GM13976 (cell line): ENCODE results near the gene DAGLA.

Experiments
- DNase-seq: peaks from one replicate; pipeline ENCODE4 v3.0.0; 2012; ENCODE audit warnings: low spot score
- CTCF ChIP-seq: IDR thresholded peaks from 2 replicates; pipeline ENCODE4 v1.5.1; 2012; ENCODE audit warnings: borderline replicate concordance, mild to moderate bottlenecking; ENCODE audit not compliant: insufficient read depth; ENCODE audit errors: extremely low read depth, missing control alignments, control extremely low read depth
- in situ Hi-C: fragments of 300-500 bp; cut with MboI; formaldehyde crosslinking; loops from one replicate; pipeline ENCODE4 v1.12.0; 2022; ENCODE audit warnings: low sequenced_read_pairs, mixed read lengths, inconsistent platforms; ENCODE audit not compliant: unreplicated experiment

Gene DAGLA

GRCh38 chr11:61717286-61718033 is 37.3 kb downstream of the DAGLA start:
- in situ Hi-C loops, result no loop called here
- no peak for TF ChIP-seq CTCF

GRCh38 chr11:61718046-61718531 is 37.9 kb downstream of the DAGLA start:
- in situ Hi-C loops, result no loop called here

More at GRCh38 chr11:61717286-61718033, 37.3 kb downstream of the DAGLA start:
- no peak for DNase-seq

GRCh38 chr11:61718621-61719302 is 38.6 kb downstream of the DAGLA start:
- no peak for TF ChIP-seq CTCF
- no peak for DNase-seq
- in situ Hi-C loops, result no loop called here

More at GRCh38 chr11:61718046-61718531, 37.9 kb downstream of the DAGLA start:
- DNase-seq, result no peak
- no peak for TF ChIP-seq CTCF

- no peak for DNase-seq
- TF ChIP-seq CTCF, result no peak
- in situ Hi-C loops, result no loop called here
These were observed 39.8 kb downstream of the DAGLA start for GRCh38 chr11:61719978-61720377.

GRCh38 chr11:61720597-61720996 is 40.4 kb downstream of the DAGLA start:
- no peak for DNase-seq
- in situ Hi-C loops, result no loop called here
- TF ChIP-seq CTCF, result no peak

- TF ChIP-seq CTCF, result no peak
- in situ Hi-C loops, result no loop called here
- DNase-seq, result no peak
These were observed 44.2 kb downstream of the DAGLA start for GRCh38 chr11:61724437-61724836.
